Stimulated activated CD8-positive, alpha-beta memory T cell treated with anti-CD3 and anti-CD28 coated beads, Interleukin-4, amount 100 ng/mL, for 48 hours (primary cell): ENCODE measurements around the gene KLF2.
A peak's percentile ranks its signal among the peaks of the same experiment; 100 is the strongest.

Experiments
- DNase-seq: peaks from one replicate; pipeline ENCODE4 v3.0.0-alpha.2; 2020

KLF2 gene

GRCh38 chr19:16365300-16365996 is 40.8 kb downstream of the KLF2 start:
- DNase-seq, result no peak

- DNase-seq, result no peak
These were observed 41.4 kb downstream of the KLF2 start for GRCh38 chr19:16366056-16366432.

DNA sequence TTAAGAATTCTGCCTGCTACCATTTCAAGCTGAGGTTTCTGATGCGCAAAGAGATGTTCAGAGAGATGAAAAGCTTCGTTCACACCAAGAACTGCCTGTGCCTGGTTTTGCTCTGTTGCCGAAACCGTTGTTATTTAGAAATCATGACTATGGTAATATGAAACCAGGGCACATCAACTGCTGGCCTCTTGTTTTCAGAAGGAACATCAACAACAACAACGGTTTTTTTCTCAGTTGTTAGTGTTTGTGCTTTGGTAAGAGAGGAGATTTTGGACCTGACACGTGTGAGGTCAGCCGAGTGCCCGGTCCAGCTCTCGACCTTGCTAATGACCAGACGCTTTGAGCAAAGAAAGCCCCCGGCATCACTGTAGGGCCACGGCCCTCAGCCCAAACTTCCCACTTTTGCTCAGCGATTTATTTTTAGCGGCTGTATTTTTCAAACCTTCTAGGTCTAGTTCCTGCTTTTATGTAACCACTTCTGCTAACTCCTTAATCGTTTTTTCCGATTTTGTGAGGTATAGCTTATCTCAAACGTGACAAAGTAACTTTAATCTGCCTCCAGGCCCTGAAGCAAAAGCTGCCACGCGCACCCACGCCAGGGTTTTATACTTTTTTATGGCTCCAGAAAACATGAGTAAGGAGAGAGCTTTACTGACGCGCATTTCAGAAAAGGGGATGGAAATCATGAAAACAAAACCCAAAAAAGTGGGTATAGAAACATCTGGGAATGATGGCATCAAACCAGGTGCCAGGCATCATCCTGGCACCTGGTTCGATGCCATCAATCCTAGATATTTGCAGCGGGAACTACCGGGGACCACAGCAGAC is 42.0 kb downstream of the KLF2 start:
- DNase-seq, result no peak

GRCh38 chr19:16367261-16367683 is 42.6 kb downstream of the KLF2 start:
- DNase-seq, result peak; percentile 66

GRCh38 chr19:16368385-16369305 is 44.0 kb downstream of the KLF2 start:
- peak; percentile 46 for DNase-seq

- DNase-seq, result no peak
These were observed 44.7 kb downstream of the KLF2 start for GRCh38 chr19:16369306-16369663.

GRCh38 chr19:16369664-16370576 is 45.3 kb downstream of the KLF2 start:
- peak; percentile 55 for DNase-seq

- DNase-seq, result peak; percentile 42
These were observed 46.2 kb downstream of the KLF2 start for GRCh38 chr19:16370641-16371391.

- peak; percentile 87 for DNase-seq
These were observed 46.9 kb downstream of the KLF2 start for GRCh38 chr19:16371540-16371986.

DNA sequence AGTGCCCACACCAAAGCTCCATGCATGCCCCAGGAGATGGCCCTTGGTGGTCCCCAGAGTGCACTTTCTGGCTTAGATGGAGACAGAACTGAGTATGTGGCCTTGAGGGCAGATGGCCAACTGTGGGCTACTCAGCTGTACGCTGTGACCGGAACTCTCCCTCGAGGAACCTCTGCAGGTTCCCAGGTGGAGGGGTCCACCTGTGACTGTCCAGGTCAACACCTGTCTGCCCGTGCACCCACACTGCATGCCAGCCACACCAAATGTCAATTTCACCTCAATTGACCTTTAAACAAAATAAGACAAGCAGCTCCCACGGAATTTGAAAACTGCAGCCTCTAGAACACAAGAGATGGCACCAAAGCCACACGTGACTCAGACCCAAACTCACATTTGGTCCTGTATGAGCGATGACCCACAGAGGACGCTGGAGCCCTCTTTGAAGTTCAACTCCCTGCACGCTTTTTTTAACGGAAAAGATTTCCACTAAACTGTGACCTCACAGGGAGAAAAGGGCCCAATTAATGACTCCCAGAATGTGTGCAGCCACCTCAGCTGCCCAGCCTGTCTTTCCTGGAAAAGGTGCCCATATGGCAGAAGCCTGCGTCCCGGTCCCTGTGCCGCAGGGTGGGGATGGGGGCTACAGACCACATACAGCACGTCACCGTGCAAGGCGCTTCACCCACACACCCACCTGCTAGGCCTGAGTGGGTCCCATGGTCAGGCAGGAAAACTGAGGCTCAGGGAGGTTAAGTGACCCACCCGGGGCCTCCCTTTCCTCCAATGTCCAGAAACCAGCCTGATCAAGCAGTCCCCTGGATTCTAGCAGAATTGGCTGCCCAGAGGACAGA is 47.7 kb downstream of the KLF2 start:
- DNase-seq, result peak; percentile 39

GRCh38 chr19:16373079-16373478 is 48.5 kb downstream of the KLF2 start:
- no peak for DNase-seq

- no peak for DNase-seq
These were observed 48.9 kb downstream of the KLF2 start for GRCh38 chr19:16373532-16373931.

- DNase-seq, result peak; percentile 20
These were observed 49.4 kb downstream of the KLF2 start for GRCh38 chr19:16373989-16374388.

- DNase-seq, result peak; percentile 54
These were observed 49.8 kb downstream of the KLF2 start for GRCh38 chr19:16374436-16374835.

DNA sequence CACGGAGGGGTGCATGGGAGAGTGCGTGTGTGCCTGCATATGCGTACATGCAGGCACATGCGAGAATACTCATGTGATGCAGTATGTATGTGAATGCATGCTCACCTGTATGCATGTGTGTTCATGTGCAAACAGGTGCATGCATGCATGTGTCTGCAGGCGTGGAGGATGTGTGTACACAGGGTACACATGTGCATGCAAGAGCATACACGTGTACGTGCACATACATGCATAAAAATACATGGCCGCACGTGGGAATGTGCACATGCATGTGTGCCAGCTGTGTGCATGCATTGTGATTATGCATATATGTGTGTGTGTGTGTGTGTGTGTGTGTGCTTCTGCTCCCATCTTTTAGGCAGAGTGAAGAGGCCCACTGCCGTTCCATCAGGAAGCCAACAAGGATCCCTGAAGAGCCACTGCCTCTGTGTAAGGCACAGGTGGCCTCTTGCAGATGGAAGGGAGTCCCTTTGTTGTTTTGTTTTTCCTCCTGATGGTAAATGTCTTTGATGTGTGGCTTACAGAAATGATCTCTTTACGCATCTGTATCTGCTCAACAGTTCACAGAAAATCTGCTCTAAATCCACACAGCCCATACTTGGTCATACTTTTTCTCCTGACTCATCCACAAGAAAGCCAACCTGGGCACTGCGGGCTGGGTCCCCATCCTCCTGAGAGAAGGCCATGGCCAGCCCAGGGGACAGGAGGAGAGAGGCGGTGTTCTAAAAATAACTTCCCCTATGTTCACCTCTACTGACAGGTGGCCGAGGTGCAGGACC is 50.7 kb downstream of the KLF2 start:
- DNase-seq, result peak; percentile 22

GRCh38 chr19:16375936-16376185 is 51.2 kb downstream of the KLF2 start:
- DNase-seq, result no peak

DNA sequence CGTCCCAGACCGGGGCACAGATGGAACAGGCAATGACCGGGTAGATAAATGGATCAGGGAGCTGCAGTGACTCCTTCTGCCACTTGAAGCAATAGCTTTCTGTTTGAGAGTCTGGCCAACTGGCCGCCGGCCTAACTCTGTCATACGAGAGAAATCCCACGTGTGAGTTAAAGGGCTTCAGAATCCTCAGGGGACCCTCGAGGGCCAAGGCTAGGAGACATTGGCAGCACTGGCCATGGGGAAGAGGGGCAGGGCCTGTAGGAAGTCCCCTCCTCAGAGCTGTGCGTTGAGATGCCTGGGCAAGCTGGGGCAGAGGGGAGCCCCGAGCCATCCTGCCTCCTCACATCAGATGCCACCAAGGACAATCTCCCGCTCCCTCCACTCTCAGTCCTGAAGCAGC is 51.6 kb downstream of the KLF2 start:
- peak; percentile 23 for DNase-seq

DNA sequence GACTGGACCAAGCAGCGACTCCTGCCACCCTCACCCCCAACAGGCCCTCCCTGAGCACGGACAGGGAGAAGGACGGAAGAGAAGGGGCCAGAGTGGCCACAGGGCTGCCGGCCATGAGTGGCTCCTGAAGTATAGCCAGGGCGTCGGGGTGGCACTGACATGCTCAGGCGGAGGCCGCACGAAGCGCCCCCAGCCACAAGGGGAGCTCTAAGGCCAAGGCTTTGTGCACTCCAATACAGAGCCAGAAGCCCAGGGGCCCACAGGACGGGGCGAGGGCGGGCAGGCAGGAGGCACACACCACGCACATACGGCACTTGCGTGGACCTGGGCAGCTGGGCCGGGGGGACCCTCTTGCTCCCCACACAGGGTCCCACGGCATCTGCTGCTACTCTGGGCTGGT is 52.0 kb downstream of the KLF2 start:
- DNase-seq, result peak; percentile 66

GRCh38 chr19:16377521-16377920 is 52.9 kb downstream of the KLF2 start:
- no peak for DNase-seq
